GM21717 (cell line): ENCODE results near the gene FRZB.
"Not testable (repeated sequence)": the region's sequence is repeated elsewhere in the genome, so short reads cannot be mapped to it uniquely, and the experiment has no call there.

Experiments used
- ATAC-seq: cut with Tn5 transposase; IDR thresholded peaks from one replicate; pipeline ENCODE4 v1.9.1; 2021; ENCODE audit warnings: mild to moderate bottlenecking, moderate library complexity; ENCODE audit not compliant: unreplicated experiment

Gene FRZB

GRCh38 chr2:182866461-182867406 is at the start of gene FRZB:
FRZB (minus strand) TSS chr2:182866637; CDS start chr2:182866552, 85 bp downstream.
- ATAC-seq: no peak

GRCh38 chr2:182915369-182916326 is 49.2 kb upstream of the FRZB start:
- ATAC-seq: no peak

- ATAC-seq: no peak
These were observed 48.4 kb upstream of the FRZB start for GRCh38 chr2:182914852-182915251.

- no peak for ATAC-seq
These were observed 46.6 kb upstream of the FRZB start for GRCh38 chr2:182913064-182913463.

GRCh38 chr2:182912518-182912915 is 46.1 kb upstream of the FRZB start:
- no peak for ATAC-seq

- ATAC-seq: no peak
These were observed 45.5 kb upstream of the FRZB start for GRCh38 chr2:182911813-182912517.

- no peak for ATAC-seq
These were observed 44.5 kb upstream of the FRZB start for GRCh38 chr2:182910965-182911364.

GRCh38 chr2:182907081-182907830 is 40.8 kb upstream of the FRZB start:
- ATAC-seq: no peak

GRCh38 chr2:182906454-182906853 is 40.0 kb upstream of the FRZB start:
- no peak for ATAC-seq

GRCh38 chr2:182904844-182905243 is 38.4 kb upstream of the FRZB start:
- ATAC-seq: no peak

GRCh38 chr2:182903566-182903965 is 37.1 kb upstream of the FRZB start:
- no peak for ATAC-seq

- no peak for ATAC-seq
These were observed 35.3 kb upstream of the FRZB start for GRCh38 chr2:182901748-182902147.

- ATAC-seq: no peak
These were observed 32.3 kb upstream of the FRZB start for GRCh38 chr2:182898718-182899117.

GRCh38 chr2:182897137-182897536 is 30.7 kb upstream of the FRZB start:
- ATAC-seq: no peak

GRCh38 chr2:182895798-182896197 is 29.4 kb upstream of the FRZB start:
- no peak for ATAC-seq

- no peak for ATAC-seq
These were observed 28.7 kb upstream of the FRZB start for GRCh38 chr2:182895169-182895568.

- no peak for ATAC-seq
These were observed 27.7 kb upstream of the FRZB start for GRCh38 chr2:182894174-182894573.

GRCh38 chr2:182893666-182894065 is 27.2 kb upstream of the FRZB start:
- ATAC-seq: no peak

GRCh38 chr2:182893035-182893434 is 26.6 kb upstream of the FRZB start:
- ATAC-seq: not testable (repeated sequence)

- ATAC-seq: no peak
These were observed 25.2 kb upstream of the FRZB start for GRCh38 chr2:182891611-182892010.
